Loucy (cell line): ENCODE measurements around the gene CDH13.

ENCODE experiments used
- H2AFZ ChIP-seq: fragments of 200-600 bp; sonication (generic); 2 replicates; pipeline ENCODE4 v1.6.0; 2016; ENCODE audit warnings: antibody characterized with exemption, mild to moderate bottlenecking, low read length, moderate library complexity
- H3F3A ChIP-seq: fragments of 200-600 bp; 2 replicates; pipeline ENCODE4 v1.6.0; 2016; ENCODE audit warnings: antibody characterized with exemption, low read depth, mild to moderate bottlenecking
- H3K27me3 ChIP-seq: fragments of 200-600 bp; sonication (generic); 2 replicates; pipeline ENCODE4 v1.6.1; 2014; ENCODE audit warnings: low read length, mild to moderate bottlenecking; ENCODE audit not compliant: insufficient read depth, poor library complexity, severe bottlenecking
- H3K36me3 ChIP-seq: fragments of 200-600 bp; sonication (generic); 2 replicates; pipeline ENCODE4 v1.6.1; 2016; ENCODE audit warnings: low read length; ENCODE audit not compliant: insufficient read depth
- H3K4me1 ChIP-seq: fragments of 200-600 bp; sonication (generic); 2 replicates; pipeline ENCODE4 v1.5.1; 2014; ENCODE audit warnings: low read length, mild to moderate bottlenecking; ENCODE audit not compliant: insufficient read depth, poor library complexity, severe bottlenecking
- H3K4me2 ChIP-seq: fragments of 200-600 bp; sonication (generic); 2 replicates; pipeline ENCODE4 v1.6.0; 2014; ENCODE audit warnings: antibody characterized with exemption, low read length, low read depth, mild to moderate bottlenecking; ENCODE audit not compliant: poor library complexity, severe bottlenecking
- H3K4me3 ChIP-seq: fragments of 200-600 bp; sonication (generic); 2 replicates; pipeline ENCODE4 v1.5.1; 2014; ENCODE audit warnings: low read length, mild to moderate bottlenecking, mixed read lengths; ENCODE audit not compliant: poor library complexity, severe bottlenecking
- H3K79me2 ChIP-seq: fragments of 200-600 bp; sonication (generic); 2 replicates; pipeline ENCODE4 v1.6.1; 2014; ENCODE audit warnings: low read length; ENCODE audit not compliant: insufficient read depth
- H3K9ac ChIP-seq: fragments of 200-600 bp; sonication (generic); 2 replicates; pipeline ENCODE4 v1.6.0; 2014; ENCODE audit warnings: mild to moderate bottlenecking, low read depth, low read length, moderate library complexity; ENCODE audit not compliant: poor library complexity, severe bottlenecking
- H3K9me2 ChIP-seq: fragments of 200-600 bp; sonication (generic); replicated peaks from 2 replicates; pipeline ENCODE4 v1.6.1; 2016; ENCODE audit warnings: low read depth, low read length, mixed read lengths
- H3K9me3 ChIP-seq: fragments of 200-600 bp; sonication (generic); 2 replicates; pipeline ENCODE4 v1.6.1; 2014; ENCODE audit warnings: mild to moderate bottlenecking, antibody characterized with exemption, low read length, low read depth; ENCODE audit not compliant: insufficient read depth
- H4K20me1 ChIP-seq: fragments of 200-600 bp; sonication (generic); 2 replicates; pipeline ENCODE4 v1.6.0; 2014; ENCODE audit warnings: antibody characterized with exemption, low read length, mild to moderate bottlenecking; ENCODE audit not compliant: insufficient read depth, poor library complexity, severe bottlenecking
- EZH2phosphoT487 ChIP-seq: fragments of 200-600 bp; IDR thresholded peaks from 2 replicates; pipeline ENCODE4 v1.6.1; 2018; ENCODE audit warnings: antibody characterized with exemption, mild to moderate bottlenecking, moderate library complexity, borderline replicate concordance
- TF ChIP-seq, protein P1 (sequence below): fragments of 200-600 bp; sonication (generic); conservative IDR thresholded peaks from 2 replicates; pipeline ENCODE4 v1.5.1; 2014; ENCODE audit warnings: mild to moderate bottlenecking, antibody characterized with exemption, low read length

Gene CDH13

DNA sequence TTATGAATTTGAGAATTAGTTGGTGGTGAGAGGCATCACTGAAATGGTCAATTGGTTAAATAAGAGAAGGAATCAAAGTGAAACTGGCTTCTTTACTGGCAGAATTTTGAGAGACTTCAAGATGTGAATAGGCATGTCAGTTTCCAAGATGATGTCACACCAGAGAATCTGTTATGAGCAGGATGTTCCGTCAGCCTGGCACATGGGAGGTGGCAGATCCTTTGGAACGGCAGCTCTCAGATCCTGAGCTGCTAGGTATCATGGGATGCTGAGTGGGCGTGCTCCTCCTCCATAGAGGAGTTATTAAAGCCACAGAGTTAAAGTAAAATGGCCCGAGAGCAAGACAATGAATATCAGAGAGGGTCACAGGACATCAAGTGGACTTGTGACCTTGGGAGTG lies 736.8 kb downstream of the CDH13 start:
- Histone ChIP-seq H3K4me1 (no peaks in the 10 kb centered on the region), H4K20me1 (no peaks in the 10 kb centered on the region), H3K9me2 (no peaks in the 10 kb centered on the region), H3K4me3 (no peak overlapping the region), H3K4me2 (no peak overlapping the region), H3F3A (no peaks in the 10 kb centered on the region), H3K27me3 (no peaks in the 10 kb centered on the region), H3K79me2 (no peaks in the 10 kb centered on the region), H3K36me3 (no peaks in the 10 kb centered on the region), H3K9me3 (no peaks in the 10 kb centered on the region), H3K9ac (no peak overlapping the region), H2AFZ (no peak overlapping the region)
- no peak for TF ChIP-seq EZH2phosphoT487
- TF ChIP-seq, protein P1, sequence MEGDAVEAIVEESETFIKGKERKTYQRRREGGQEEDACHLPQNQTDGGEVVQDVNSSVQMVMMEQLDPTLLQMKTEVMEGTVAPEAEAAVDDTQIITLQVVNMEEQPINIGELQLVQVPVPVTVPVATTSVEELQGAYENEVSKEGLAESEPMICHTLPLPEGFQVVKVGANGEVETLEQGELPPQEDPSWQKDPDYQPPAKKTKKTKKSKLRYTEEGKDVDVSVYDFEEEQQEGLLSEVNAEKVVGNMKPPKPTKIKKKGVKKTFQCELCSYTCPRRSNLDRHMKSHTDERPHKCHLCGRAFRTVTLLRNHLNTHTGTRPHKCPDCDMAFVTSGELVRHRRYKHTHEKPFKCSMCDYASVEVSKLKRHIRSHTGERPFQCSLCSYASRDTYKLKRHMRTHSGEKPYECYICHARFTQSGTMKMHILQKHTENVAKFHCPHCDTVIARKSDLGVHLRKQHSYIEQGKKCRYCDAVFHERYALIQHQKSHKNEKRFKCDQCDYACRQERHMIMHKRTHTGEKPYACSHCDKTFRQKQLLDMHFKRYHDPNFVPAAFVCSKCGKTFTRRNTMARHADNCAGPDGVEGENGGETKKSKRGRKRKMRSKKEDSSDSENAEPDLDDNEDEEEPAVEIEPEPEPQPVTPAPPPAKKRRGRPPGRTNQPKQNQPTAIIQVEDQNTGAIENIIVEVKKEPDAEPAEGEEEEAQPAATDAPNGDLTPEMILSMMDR: no peak

DNA sequence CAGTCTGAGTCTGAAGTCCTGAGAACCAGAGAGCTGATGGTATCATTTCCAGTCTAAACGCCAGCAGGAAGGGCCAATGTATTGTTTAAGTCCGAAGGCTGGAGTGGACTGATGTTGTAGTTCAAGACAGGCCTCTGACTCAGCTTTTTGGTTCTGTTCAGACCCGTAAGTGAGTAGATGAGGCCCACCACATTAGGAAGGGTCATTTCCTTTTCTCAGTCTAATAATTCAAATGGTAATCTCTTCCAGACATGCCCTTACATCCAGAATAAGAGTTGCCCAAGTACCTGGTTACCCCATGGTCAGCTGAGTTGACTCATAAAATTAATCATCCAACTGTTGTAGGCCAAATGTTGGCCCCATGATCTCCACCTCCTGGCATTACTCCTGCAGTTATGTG lies 738.4 kb downstream of the CDH13 start:
- Histone ChIP-seq H2AFZ (no peak overlapping the region), H3K4me3 (no peak overlapping the region), H3K4me2 (no peak overlapping the region), H3K4me1 (no peaks in the 10 kb centered on the region), H3K9me3 (no peaks in the 10 kb centered on the region), H3F3A (no peaks in the 10 kb centered on the region), H3K27me3 (no peaks in the 10 kb centered on the region), H3K9me2 (no peaks in the 10 kb centered on the region), H3K79me2 (no peaks in the 10 kb centered on the region), H3K9ac (no peak overlapping the region), H3K36me3 (no peaks in the 10 kb centered on the region), H4K20me1 (no peaks in the 10 kb centered on the region)
- no peak for TF ChIP-seq EZH2phosphoT487
- TF ChIP-seq, protein P1: no peak

DNA sequence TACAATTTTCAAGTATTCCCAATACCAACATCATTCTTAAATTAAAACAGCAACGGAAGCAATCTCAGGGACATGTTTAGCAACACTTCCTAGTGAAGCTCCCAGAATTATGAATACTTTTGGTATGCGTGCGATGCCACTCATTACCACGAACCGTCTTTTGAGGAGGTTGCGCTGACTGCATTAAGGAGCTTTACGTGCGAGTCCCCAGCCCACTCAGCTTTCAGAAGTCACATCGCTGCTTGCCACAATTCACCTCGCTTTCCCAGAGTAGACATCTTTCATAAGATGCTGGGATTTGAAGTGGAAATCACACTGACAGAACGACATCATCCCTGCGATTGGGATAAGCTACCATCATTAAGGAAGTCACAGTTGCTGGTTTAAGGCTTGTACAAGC lies 739.5 kb downstream of the CDH13 start:
- TF ChIP-seq EZH2phosphoT487: no peak
- TF ChIP-seq, protein P1: no peak
- H3K9me2 ChIP-seq: no peaks in the 10 kb centered on the region
- H3K4me1 ChIP-seq: no peaks in the 10 kb centered on the region

More for the DNA sequence above, 739.5 kb downstream of the CDH13 start:
- Histone ChIP-seq H3K79me2 (no peaks in the 10 kb centered on the region), H3K36me3 (no peaks in the 10 kb centered on the region), H3K9ac (no peak overlapping the region), H2AFZ (no peak overlapping the region), H3K4me3 (no peak overlapping the region), H3K27me3 (no peaks in the 10 kb centered on the region), H3K9me3 (no peaks in the 10 kb centered on the region), H3F3A (no peaks in the 10 kb centered on the region), H4K20me1 (no peaks in the 10 kb centered on the region), H3K4me2 (no peak overlapping the region)
